Epithelial cell of esophagus (primary cell): Measurements from ENCODE around the gene CBLN3.

Experiments
- DNase-seq: peaks from one replicate; pipeline ENCODE4 v3.0.0; 2010; ENCODE audit warnings: low read depth
- H3K4me3 ChIP-seq: 2 replicates; pipeline ENCODE4 v1.5.1; 2011; ENCODE audit warnings: mild to moderate bottlenecking, low read length, control low read depth
- CTCF ChIP-seq: IDR thresholded peaks from 2 replicates; pipeline ENCODE4 v1.5.1; 2011; ENCODE audit warnings: low read depth, mild to moderate bottlenecking, low read length, control low read depth, inconsistent platforms; ENCODE audit not compliant: insufficient read depth; ENCODE audit errors: missing control alignments

CBLN3 gene

GRCh38 chr14:24378327-24378726, 51.1 kb downstream of the CBLN3 start:
- DNase-seq = no peak
- no peak for TF ChIP-seq CTCF
- no peak overlapping the region for H3K4me3 ChIP-seq

GRCh38 chr14:24377657-24378056, 51.8 kb downstream of the CBLN3 start:
- DNase-seq = peak; percentile 28
- H3K4me3 ChIP-seq = no peak overlapping the region
- no peak for TF ChIP-seq CTCF

GRCh38 chr14:24377126-24377525, 52.3 kb downstream of the CBLN3 start:
- DNase-seq = no peak
- H3K4me3 ChIP-seq = no peak overlapping the region

More at GRCh38 chr14:24377126-24377525, 52.3 kb downstream of the CBLN3 start:
- TF ChIP-seq CTCF = no peak
